ENCODE measurements around the gene CRYGC. TPM values are rescaled to one million over a fixed set of nuclear protein-coding genes. Genes with fewer than 3 reads are reported as not detected.

CRYGC gene
- total and polyA plus RNA-seq, 11 donors = not detected

- TF ChIP-seq POLR2A (IDR thresholded peaks at IDR 0.05) (no peak), CTCF (IDR thresholded peaks at IDR 0.05) (no peak)
- intact Hi-C loops (cut with DNase I) = no loop called here
- Histone ChIP-seq H3K36me3 (no peaks in the 10 kb centered on the region), H3K27ac (no peak overlapping the region), H3K9me3 (no peaks in the 10 kb centered on the region), H3K27me3 (no peaks in the 10 kb centered on the region), H3K4me3 (no peak overlapping the region), H3K4me1 (no peaks in the 10 kb centered on the region)
- ATAC-seq (no peak), DNase-seq (no peak)
- 91 to 95% (median 93%) methylated on average over 2 of the region's 2 CpGs for WGBS, 4 donors
These were observed 7.1 kb upstream of the CRYGC start for GRCh38 chr2:208136716-208137094.

GRCh38 chr2:208135794-208136715 lies 6.4 kb upstream of the CRYGC start:
- H3K4me1 ChIP-seq = no peaks in the 10 kb centered on the region
- intact Hi-C loops (cut with DNase I) = no loop called here
- no peak overlapping the region for H3K4me3 ChIP-seq
- no peaks in the 10 kb centered on the region for H3K27me3 ChIP-seq
- TF ChIP-seq POLR2A (IDR thresholded peaks at IDR 0.05) (no peak), CTCF (IDR thresholded peaks at IDR 0.05) (no peak)
- no peaks in the 10 kb centered on the region for H3K36me3 ChIP-seq
- no peaks in the 10 kb centered on the region for H3K9me3 ChIP-seq
- DNase-seq = no peak
- 84 to 88% (median 84%) methylated on average over 11 of the region's 11 CpGs for WGBS, 4 donors
- ATAC-seq = no peak
- H3K27ac ChIP-seq = no peak overlapping the region

- Histone ChIP-seq H3K27ac (no peak overlapping the region), H3K4me1 (no peaks in the 10 kb centered on the region), H3K27me3 (no peaks in the 10 kb centered on the region), H3K4me3 (no peak overlapping the region), H3K36me3 (no peaks in the 10 kb centered on the region), H3K9me3 (no peaks in the 10 kb centered on the region)
- WGBS, 4 donors = 46 to 56% (median 49%) methylated on average over 7 to 8 of the region's 8 CpGs
- DNase-seq (no peak), ATAC-seq (no peak)
- intact Hi-C loops (cut with DNase I) = no loop called here
- TF ChIP-seq CTCF (IDR thresholded peaks at IDR 0.05) = no peak
- TF ChIP-seq POLR2A (IDR thresholded peaks at IDR 0.05) = no peak
These were observed 5.4 kb upstream of the CRYGC start for GRCh38 chr2:208134928-208135586.

DNA sequence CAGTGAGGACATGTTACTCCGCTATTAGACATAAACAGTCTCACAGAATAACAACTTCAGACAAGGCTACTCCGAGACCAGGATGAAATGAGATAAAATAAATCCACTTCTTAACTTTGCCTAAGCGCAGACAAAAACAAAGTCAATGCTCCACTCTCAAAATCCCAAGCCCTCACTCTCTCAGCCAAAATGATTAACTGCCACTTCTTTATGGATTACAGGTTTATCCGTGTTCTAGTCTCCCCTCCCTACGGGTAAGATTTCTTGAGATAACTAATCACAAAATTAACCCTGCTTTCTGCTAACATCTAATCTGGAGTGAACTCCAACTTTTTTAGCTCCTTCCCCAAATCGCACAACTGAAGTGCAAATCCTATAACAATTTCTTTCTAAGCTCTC lies 1.1 kb upstream of the CRYGC start:
- intact Hi-C loops (cut with DNase I) = no loop called here

More for the DNA sequence above, 1.1 kb upstream of the CRYGC start:
- Histone ChIP-seq H3K36me3 (no peaks in the 10 kb centered on the region), H3K27me3 (peaks cover 0 to 17% (median 0%) of the 10 kb centered on the region in 9 donors), H3K27ac (no peak overlapping the region), H3K4me3 (no peak overlapping the region), H3K9me3 (peaks cover 0 to 4% (median 0%) of the 10 kb centered on the region in 12 donors), H3K4me1 (no peaks in the 10 kb centered on the region)
- no peak for ATAC-seq
- 75 to 86% (median 83%) methylated on average over 6 of the region's 6 CpGs for WGBS, 4 donors
- TF ChIP-seq CTCF (IDR thresholded peaks at IDR 0.05) (no peak), POLR2A (IDR thresholded peaks at IDR 0.05) (no peak)
- no peak for DNase-seq
